ENCODE measurements around the gene CCDC201.
A peak's percentile ranks its signal among the peaks of the same experiment; 100 is the strongest.
"Not testable (repeated sequence)": the region's sequence is repeated elsewhere in the genome, so short reads cannot be mapped to it uniquely, and the experiment has no call there.

The CCDC201 gene

GRCh38 chr7:45826550-45826949, 46.3 kb downstream of the CCDC201 start:
- DNase-seq (ENCODE audit: low read depth); H3K4me3 ChIP-seq (ENCODE audit: low read depth, low read length): not testable (repeated sequence)

GRCh38 chr7:45818763-45819162, 54.1 kb downstream of the CCDC201 start:
- not testable (repeated sequence) for H3K4me3 ChIP-seq (ENCODE audit: low read depth, low read length)

More at GRCh38 chr7:45826550-45826949, 46.3 kb downstream of the CCDC201 start:
- TF ChIP-seq MAX (IDR thresholded peaks at IDR 0.05; ENCODE audit: low read depth, low read length) = 0 out of 2 replicates have a peak, but pooled peaks have one; percentile 17

GRCh38 chr7:45817913-45818312, 55.0 kb downstream of the CCDC201 start:
- H3K4me3 ChIP-seq (ENCODE audit: low read depth, low read length); DNase-seq (ENCODE audit: low read depth): not testable (repeated sequence)

More at GRCh38 chr7:45818763-45819162, 54.1 kb downstream of the CCDC201 start:
- DNase-seq (ENCODE audit: low read depth) = not testable (repeated sequence)

GRCh38 chr7:45817016-45817415, 55.9 kb downstream of the CCDC201 start:
- not testable (repeated sequence) for H3K4me3 ChIP-seq (ENCODE audit: low read depth, low read length); DNase-seq (ENCODE audit: low read depth)

GRCh38 chr7:45814216-45815118, 58.4 kb downstream of the CCDC201 start:
- not testable (repeated sequence) for H3K4me3 ChIP-seq (ENCODE audit: low read depth, low read length); DNase-seq (ENCODE audit: low read depth)

GRCh38 chr7:45813771-45814170, 59.1 kb downstream of the CCDC201 start:
- not testable (repeated sequence) for H3K4me3 ChIP-seq (ENCODE audit: low read depth, low read length); DNase-seq (ENCODE audit: low read depth)

GRCh38 chr7:45812946-45813345, 59.9 kb downstream of the CCDC201 start:
- no peak for TF ChIP-seq POLR2A (IDR thresholded peaks at IDR 0.05; ENCODE audit: extremely low read depth, insufficient read length)
- no peak for TF ChIP-seq MAX (IDR thresholded peaks at IDR 0.05; ENCODE audit: low read depth, low read length)
- no peak for TF ChIP-seq CTCF (IDR thresholded peaks at IDR 0.05; ENCODE audit: low read depth, low read length)
- TF ChIP-seq MYC (IDR thresholded peaks at IDR 0.05; ENCODE audit: low read depth, low read length) = no peak
- no peak overlapping the region for H3K4me3 ChIP-seq (ENCODE audit: low read depth, low read length)
- no peak for DNase-seq (ENCODE audit: low read depth)

GRCh38 chr7:45811652-45812234, 61.1 kb downstream of the CCDC201 start:
- not testable (repeated sequence) for DNase-seq (ENCODE audit: low read depth); H3K4me3 ChIP-seq (ENCODE audit: low read depth, low read length)

GRCh38 chr7:45810451-45811005, 62.4 kb downstream of the CCDC201 start:
- DNase-seq (ENCODE audit: low read depth); H3K4me3 ChIP-seq (ENCODE audit: low read depth, low read length): not testable (repeated sequence)
